ENCODE data around the gene BSCL2.
A peak's percentile ranks its signal among the peaks of the same experiment; 100 is the strongest.

BSCL2 gene

DNA sequence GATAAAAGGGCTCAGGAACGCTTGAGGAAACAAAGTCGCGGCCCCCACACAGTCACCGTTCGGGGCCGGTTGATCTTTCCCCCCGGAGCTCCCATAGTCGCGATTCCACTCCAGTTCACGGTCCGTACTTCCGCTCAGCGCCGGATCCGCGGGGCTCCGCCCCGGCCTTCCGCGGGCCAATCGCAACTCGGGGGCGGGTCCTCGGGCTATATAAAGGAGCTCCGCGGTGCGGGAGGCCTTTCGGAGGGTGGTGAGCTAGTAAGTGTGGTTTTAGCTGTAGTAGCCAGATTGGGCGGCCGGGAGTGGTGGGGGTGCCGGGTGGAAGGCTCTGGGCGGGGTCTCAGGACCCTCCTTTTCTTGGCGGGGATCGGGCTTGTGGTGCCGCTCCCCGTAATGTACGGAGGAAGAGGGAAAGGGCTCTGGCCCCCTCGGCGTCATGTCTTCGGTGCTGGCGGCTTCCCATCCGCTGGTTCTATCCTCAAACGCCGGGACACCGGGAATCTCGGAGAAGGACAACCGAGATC lies 42.1 kb downstream of the BSCL2 start, which contains the start of the genes C11orf98 and CSKMT:
TSS of gene C11orf98 (minus strand) at position 136 of the 524 bp plus-strand sequence. CDS start at position 95, 41 bp downstream.
TSS of gene CSKMT (plus strand) at position 238 of the 524 bp plus-strand sequence. CDS start 568 bp downstream, outside the sequence.
- TF ChIP-seq TAF1 (IDR thresholded peaks at IDR 0.05; ENCODE audit: borderline replicate concordance, insufficient read depth, low read length), result peak; percentile 99
- TF ChIP-seq FOXP2 (optimal IDR thresholded peaks at IDR 0.05; ENCODE audit: borderline replicate concordance, extremely low read depth, extremely low read length, insufficient read depth), result no peak
- TF ChIP-seq POLR2AphosphoS5 (IDR thresholded peaks at IDR 0.05; ENCODE audit: low read depth, low read length), result peak; percentile 100
- TF ChIP-seq, protein P1, sequence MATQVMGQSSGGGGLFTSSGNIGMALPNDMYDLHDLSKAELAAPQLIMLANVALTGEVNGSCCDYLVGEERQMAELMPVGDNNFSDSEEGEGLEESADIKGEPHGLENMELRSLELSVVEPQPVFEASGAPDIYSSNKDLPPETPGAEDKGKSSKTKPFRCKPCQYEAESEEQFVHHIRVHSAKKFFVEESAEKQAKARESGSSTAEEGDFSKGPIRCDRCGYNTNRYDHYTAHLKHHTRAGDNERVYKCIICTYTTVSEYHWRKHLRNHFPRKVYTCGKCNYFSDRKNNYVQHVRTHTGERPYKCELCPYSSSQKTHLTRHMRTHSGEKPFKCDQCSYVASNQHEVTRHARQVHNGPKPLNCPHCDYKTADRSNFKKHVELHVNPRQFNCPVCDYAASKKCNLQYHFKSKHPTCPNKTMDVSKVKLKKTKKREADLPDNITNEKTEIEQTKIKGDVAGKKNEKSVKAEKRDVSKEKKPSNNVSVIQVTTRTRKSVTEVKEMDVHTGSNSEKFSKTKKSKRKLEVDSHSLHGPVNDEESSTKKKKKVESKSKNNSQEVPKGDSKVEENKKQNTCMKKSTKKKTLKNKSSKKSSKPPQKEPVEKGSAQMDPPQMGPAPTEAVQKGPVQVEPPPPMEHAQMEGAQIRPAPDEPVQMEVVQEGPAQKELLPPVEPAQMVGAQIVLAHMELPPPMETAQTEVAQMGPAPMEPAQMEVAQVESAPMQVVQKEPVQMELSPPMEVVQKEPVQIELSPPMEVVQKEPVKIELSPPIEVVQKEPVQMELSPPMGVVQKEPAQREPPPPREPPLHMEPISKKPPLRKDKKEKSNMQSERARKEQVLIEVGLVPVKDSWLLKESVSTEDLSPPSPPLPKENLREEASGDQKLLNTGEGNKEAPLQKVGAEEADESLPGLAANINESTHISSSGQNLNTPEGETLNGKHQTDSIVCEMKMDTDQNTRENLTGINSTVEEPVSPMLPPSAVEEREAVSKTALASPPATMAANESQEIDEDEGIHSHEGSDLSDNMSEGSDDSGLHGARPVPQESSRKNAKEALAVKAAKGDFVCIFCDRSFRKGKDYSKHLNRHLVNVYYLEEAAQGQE (IDR thresholded peaks at IDR 0.05; ENCODE audit: insufficient read depth in 1 of 2, low read depth in 2 of 2, low read length in 2 of 2), result peak in 1 of 2 experiments; percentile 79
- peak; percentile 97 for TF ChIP-seq SIN3A (IDR thresholded peaks at IDR 0.05; ENCODE audit: borderline replicate concordance, insufficient read depth, low read length)

DNA sequence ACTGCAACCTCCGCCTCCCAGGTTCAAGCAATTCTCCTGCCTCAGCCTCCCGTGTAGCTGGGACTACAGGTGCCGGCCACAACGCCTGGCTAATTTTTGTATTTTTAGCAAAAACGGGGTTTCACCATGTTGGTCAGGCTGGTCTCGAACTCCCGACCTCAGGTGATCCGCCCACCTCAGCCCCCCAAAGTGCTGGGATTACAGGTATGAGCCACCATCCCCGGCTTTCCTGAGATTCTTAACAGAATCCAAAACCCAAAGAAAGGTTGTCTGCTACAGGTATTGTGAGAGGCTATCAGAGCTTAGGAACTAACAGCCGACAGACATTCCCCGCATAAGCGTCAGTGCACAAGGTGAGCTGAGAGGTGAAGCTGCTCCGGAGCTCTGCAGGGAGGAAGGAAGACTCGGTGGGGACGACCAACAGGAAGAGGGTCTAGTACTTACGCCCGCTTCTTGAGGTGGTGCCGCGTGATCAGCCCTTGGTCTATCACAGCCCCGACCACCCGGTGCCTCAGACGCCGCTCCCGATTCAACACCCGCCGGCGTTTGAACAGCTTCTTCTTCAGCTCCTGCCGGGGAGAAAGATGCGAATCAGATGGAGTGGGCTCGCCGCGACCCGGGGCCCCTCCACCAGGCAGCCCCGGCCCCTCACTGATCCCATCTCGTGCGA lies 42.7 kb downstream of the BSCL2 start:
- TF ChIP-seq, protein P1 (IDR thresholded peaks at IDR 0.05; ENCODE audit: insufficient read depth in 1 of 2, low read depth in 2 of 2, low read length in 2 of 2), result no peak
- TF ChIP-seq SIN3A (IDR thresholded peaks at IDR 0.05; ENCODE audit: borderline replicate concordance, insufficient read depth, low read length) (no peak), FOXP2 (optimal IDR thresholded peaks at IDR 0.05; ENCODE audit: borderline replicate concordance, extremely low read depth, extremely low read length, insufficient read depth) (no peak), POLR2AphosphoS5 (IDR thresholded peaks at IDR 0.05; ENCODE audit: low read depth, low read length) (no peak), TAF1 (IDR thresholded peaks at IDR 0.05; ENCODE audit: borderline replicate concordance, insufficient read depth, low read length) (no peak)

DNA sequence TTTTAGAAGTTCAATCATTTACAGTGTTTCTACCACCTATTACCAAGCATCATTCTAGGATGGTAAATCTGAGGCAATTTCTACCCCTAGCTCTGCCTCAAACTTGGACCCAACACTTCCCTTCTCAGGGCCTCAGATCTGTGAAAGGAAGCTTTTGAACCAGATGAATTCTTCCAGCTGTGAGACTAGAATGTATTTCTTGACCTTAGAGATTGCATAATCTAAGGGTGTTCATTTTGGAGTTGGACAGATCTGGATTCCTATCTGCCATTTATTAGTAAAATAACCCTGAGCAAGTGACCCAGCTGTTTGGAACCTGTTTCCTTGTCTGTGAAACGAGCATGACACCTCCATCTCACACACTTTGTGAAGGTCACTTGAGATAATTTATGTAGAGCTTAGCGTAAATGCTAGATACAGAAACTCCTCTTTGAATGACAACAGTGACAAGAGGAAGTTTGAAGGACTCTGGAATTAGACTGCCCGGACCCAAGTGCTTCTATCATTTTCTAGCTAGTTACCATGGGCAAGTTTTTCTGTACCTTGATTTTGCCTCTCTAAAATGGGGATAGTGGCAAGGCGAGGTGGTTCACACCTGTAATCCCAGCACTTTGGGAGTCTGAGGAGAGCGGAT lies 50.3 kb downstream of the BSCL2 start:
- TF ChIP-seq POLR2AphosphoS5 (IDR thresholded peaks at IDR 0.05; ENCODE audit: low read depth, low read length), result no peak
- no peak for TF ChIP-seq FOXP2 (optimal IDR thresholded peaks at IDR 0.05; ENCODE audit: borderline replicate concordance, extremely low read depth, extremely low read length, insufficient read depth)
- TF ChIP-seq, protein P1 (IDR thresholded peaks at IDR 0.05; ENCODE audit: insufficient read depth in 1 of 2, low read depth in 2 of 2, low read length in 2 of 2), result no peak
- no peak for TF ChIP-seq SIN3A (IDR thresholded peaks at IDR 0.05; ENCODE audit: borderline replicate concordance, insufficient read depth, low read length)
- no peak for TF ChIP-seq TAF1 (IDR thresholded peaks at IDR 0.05; ENCODE audit: borderline replicate concordance, insufficient read depth, low read length)

DNA sequence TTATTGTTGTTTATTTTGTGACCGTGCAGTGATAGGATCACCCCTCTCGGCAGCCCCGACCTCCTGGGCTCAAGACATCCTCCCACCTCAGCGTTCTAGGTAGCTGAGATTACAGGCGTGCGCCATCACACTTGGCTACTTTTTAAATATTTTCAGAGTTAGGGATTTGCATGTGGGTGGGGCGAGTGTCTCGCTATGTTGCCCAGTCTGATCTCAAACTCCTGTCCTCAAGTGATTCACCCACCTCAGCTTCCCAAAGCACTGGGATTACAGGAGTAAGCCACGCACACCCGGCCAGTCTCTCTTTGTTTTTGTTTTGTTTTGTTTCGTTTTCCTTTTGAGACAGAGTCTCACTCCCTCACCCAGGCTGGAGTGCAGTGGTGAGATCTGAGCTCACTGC lies 52.9 kb downstream of the BSCL2 start:
- TF ChIP-seq FOXP2 (optimal IDR thresholded peaks at IDR 0.05; ENCODE audit: borderline replicate concordance, extremely low read depth, extremely low read length, insufficient read depth), result no peak
- TF ChIP-seq, protein P1 (IDR thresholded peaks at IDR 0.05; ENCODE audit: insufficient read depth in 1 of 2, low read depth in 2 of 2, low read length in 2 of 2), result no peak
